Left lung (tissue), 10 donors: ENCODE data around the gene DRC7. TPM values are rescaled to one million over a fixed set of nuclear protein-coding genes. Genes with fewer than 3 reads are reported as not detected.

Source experiments
- ATAC-seq: fragments of 200-7000 bp; cut with Tn5 transposase; one replicate; pipeline ENCODE4 v1.9.1; 2020; ENCODE audit warnings: moderate library complexity
- DNase-seq, 4 donors: peaks; one replicate each; pipeline ENCODE4 v3.0.0-alpha.2; 2013 to 2020
- H3K27ac ChIP-seq, 2 donors: fragments of 200-600 bp; sonication (generic) in 1 of 2; one replicate each; pipeline versions ENCODE4 v1.5.0 to v1.8.0; 2020 to 2021
- H3K27me3 ChIP-seq, 2 donors: fragments of 200-600 bp; sonication (generic) in 1 of 2; one replicate each; pipeline versions ENCODE4 v1.5.0 to v1.8.0; 2020 to 2021
- H3K36me3 ChIP-seq, 2 donors: fragments of 200-600 bp; sonication (generic) in 1 of 2; one replicate each; pipeline versions ENCODE4 v1.5.0 to v1.8.0; 2020 to 2021
- H3K4me1 ChIP-seq, 2 donors: fragments of 200-600 bp; one replicate each; pipeline ENCODE4 v1.8.0; 2021
- H3K4me3 ChIP-seq, 2 donors: fragments of 200-600 bp; sonication (generic) in 1 of 2; one replicate each; pipeline versions ENCODE4 v1.5.0 to v1.8.0; 2020 to 2021; ENCODE audit warnings: mild to moderate bottlenecking in 1 of 2
- H3K9me3 ChIP-seq, 2 donors: fragments of 200-600 bp; sonication (generic) in 1 of 2; one replicate each; pipeline versions ENCODE4 v1.5.0 to v1.8.0; 2020 to 2021
- intact Hi-C, 2 donors: fragments of 100-400 bp; cut with DNase I; formaldehyde crosslinking; loops; one replicate each; pipeline versions ENCODE4 v1.11.2 to v1.14.2; 2022
- polyA plus RNA-seq, 6 donors: library from polyadenylated mRNA; unstranded; fragments of 120-200 nt; gene quantifications; one replicate each; pipeline ENCODE4 v1.2.1, GENCODE V29; 2013; ENCODE audit not compliant: insufficient read length in 6 of 6
- total RNA-seq, 2 donors: library from RNA; stranded (reverse); fragmentation: NEBNext Ultra II Directional; extraction: Animal tissue kit (Norgen Biotek cat#: 25700); gene quantifications; one replicate each; pipeline ENCODE4 v1.2.1, GENCODE V29; 2021
- TF ChIP-seq, protein P1 (sequence below), 2 donors: fragments of 200-600 bp; sonication (generic) in 1 of 2; IDR thresholded peaks; one replicate each; pipeline versions ENCODE4 v1.5.0 to v1.8.0; 2021; ENCODE audit warnings: antibody characterized with exemption in 2 of 2
- donor health status: DM: no; HTN: yes; CAD: no.
- donor health status: DM: no; HTN: no; CAD: no.

DRC7 gene
- total and polyA plus RNA-seq, 8 donors = 0.52 to 4.3 (median 2.4) TPM

- intact Hi-C loops = no loop called here
Measured at GRCh38 chr16:57734925-57735754, 40.5 kb downstream of the DRC7 start.

DNA sequence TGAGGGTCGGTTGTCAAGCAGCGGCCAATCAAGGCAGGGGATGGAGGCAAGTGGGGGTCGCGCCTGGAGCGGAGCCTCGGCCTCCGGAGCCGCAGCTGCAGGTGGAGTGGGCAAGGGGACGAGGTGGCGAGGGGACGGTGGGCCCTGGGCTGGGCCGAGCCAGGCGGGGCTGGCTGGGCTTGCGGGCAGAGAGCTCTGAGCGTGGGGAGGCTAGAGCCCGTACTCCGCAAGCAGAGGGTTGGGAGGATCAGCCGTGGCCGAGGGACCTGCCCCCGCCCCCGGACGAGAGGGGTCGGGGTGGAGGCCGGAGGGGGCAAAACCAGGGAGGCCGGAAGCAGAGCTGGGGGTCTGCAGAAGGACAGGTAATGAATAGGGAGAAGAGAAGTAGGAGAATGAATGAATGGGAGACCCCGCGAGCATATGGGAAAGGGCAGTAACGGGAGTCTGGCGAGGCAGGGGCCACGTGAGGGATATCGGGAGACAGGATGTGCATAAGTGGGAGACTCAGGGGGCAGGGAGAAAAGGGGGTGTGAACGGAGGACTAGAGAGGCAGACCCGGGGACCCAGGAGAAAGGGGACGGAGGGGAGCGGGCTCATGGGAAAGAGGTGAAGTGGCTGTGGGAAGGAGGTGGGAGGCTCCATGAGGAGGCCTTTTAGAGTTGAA is 41.3 kb downstream of the DRC7 start, which contains the start of gene KATNB1:
Gene KATNB1 (plus strand): TSS at position 16 of the 664 bp plus-strand sequence. CDS start 1,474 bp downstream, outside the sequence.
- intact Hi-C loops = no loop called here
- DNase-seq = peak in 1 of 4 donors; percentile 24
- H3K36me3 ChIP-seq = peaks cover 0 to 4% of the 10 kb centered on the region in 2 donors
- TF ChIP-seq, protein P1, sequence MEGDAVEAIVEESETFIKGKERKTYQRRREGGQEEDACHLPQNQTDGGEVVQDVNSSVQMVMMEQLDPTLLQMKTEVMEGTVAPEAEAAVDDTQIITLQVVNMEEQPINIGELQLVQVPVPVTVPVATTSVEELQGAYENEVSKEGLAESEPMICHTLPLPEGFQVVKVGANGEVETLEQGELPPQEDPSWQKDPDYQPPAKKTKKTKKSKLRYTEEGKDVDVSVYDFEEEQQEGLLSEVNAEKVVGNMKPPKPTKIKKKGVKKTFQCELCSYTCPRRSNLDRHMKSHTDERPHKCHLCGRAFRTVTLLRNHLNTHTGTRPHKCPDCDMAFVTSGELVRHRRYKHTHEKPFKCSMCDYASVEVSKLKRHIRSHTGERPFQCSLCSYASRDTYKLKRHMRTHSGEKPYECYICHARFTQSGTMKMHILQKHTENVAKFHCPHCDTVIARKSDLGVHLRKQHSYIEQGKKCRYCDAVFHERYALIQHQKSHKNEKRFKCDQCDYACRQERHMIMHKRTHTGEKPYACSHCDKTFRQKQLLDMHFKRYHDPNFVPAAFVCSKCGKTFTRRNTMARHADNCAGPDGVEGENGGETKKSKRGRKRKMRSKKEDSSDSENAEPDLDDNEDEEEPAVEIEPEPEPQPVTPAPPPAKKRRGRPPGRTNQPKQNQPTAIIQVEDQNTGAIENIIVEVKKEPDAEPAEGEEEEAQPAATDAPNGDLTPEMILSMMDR (IDR thresholded peaks at IDR 0.05) = no peak
- peak within 1 kb of the TSS; percentile 74 to 90 for H3K27ac ChIP-seq
- no peaks in the 10 kb centered on the region for H3K9me3 ChIP-seq
- peak; percentile 36 for ATAC-seq
- peak within 1 kb of the TSS; percentile 59 to 84 for H3K4me3 ChIP-seq
- peaks cover 10 to 29% of the 10 kb centered on the region in 2 donors for H3K4me1 ChIP-seq
- H3K27me3 ChIP-seq = no peaks in the 10 kb centered on the region

More at GRCh38 chr16:57734925-57735754, 40.5 kb downstream of the DRC7 start:
- ATAC-seq (peak; percentile 93), DNase-seq (peak; percentile 95 to 100 (median 98))
- Histone ChIP-seq H3K27me3 (no peaks in the 10 kb centered on the region), H3K4me3 (peak overlapping the region; percentile 59 to 84), H3K9me3 (no peaks in the 10 kb centered on the region), H3K36me3 (peaks cover 0 to 4% of the 10 kb centered on the region in 2 donors), H3K27ac (peak overlapping the region; percentile 74 to 90), H3K4me1 (peaks cover 10 to 29% of the 10 kb centered on the region in 2 donors)
- TF ChIP-seq, protein P1 (IDR thresholded peaks at IDR 0.05) = no peak

DNA sequence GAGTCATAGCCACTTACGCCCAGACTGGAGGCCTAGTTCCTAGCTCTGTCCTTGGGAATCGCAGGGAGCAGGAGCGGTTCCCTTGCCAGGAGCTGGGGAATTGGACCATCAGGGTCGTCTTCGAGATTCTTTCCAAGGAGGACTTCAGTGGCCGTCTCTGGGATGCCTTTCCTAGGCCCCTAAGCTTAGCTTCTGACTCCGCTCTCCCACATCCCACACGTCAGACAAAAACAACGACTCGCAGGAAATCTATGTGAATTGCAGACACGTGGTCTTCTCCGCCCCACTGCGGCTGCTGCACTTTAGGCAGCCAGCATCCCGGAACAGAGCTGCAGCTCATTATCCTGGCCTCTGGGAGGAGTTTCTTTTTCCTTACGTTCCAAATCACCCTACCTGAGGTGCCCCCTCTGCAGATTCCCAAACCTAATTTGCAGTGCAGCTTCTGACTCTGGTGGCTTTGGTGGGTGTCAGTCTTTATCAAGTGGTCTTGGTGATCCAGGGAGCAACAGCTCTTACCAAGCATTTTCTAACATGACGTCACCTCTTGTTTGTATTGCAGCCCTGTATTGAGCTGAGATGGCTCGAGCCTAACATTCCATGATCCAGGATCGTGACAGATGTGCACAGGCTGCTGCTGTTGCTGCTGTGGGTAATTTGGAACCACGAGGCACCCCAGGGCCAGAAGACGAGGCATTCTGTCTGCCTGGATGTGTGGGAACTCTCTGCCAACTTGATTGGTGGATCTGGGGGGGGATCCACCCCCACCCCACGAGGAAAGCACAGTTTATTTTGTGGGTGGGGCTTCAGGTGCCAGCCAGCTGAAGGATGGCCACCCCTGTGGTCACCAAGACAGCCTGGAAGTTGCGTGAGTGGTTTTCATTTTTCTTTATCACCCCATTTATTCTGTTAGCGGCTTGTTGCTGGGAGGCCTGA is 42.1 kb downstream of the DRC7 start:
- H3K27ac ChIP-seq = peak overlapping the region; percentile 55 to 88
- H3K9me3 ChIP-seq = no peaks in the 10 kb centered on the region
- ATAC-seq (peak; percentile 29), DNase-seq (peak; percentile 54 to 70 (median 62))
- H3K36me3 ChIP-seq = peaks cover 0 to 9% of the 10 kb centered on the region in 2 donors
- peaks cover 10 to 29% of the 10 kb centered on the region in 2 donors for H3K4me1 ChIP-seq
- intact Hi-C loops = no loop called here
- TF ChIP-seq, protein P1 (IDR thresholded peaks at IDR 0.05) = no peak
- no peaks in the 10 kb centered on the region for H3K27me3 ChIP-seq
- H3K4me3 ChIP-seq = peak overlapping the region; percentile 53 to 84

- H3K27me3 ChIP-seq = no peaks in the 10 kb centered on the region
- TF ChIP-seq, protein P1 (IDR thresholded peaks at IDR 0.05) = no peak
- intact Hi-C loops = no loop called here
Measured at GRCh38 chr16:57738844-57739243, 44.2 kb downstream of the DRC7 start.

More at GRCh38 chr16:57738844-57739243, 44.2 kb downstream of the DRC7 start:
- ATAC-seq (no peak), DNase-seq (peak in 1 of 4 donors; percentile 28)
- Histone ChIP-seq H3K36me3 (peaks cover 0 to 21% of the 10 kb centered on the region in 2 donors), H3K27ac (no peak overlapping the region), H3K4me3 (no peak overlapping the region), H3K9me3 (no peaks in the 10 kb centered on the region), H3K4me1 (peaks cover 10 to 29% of the 10 kb centered on the region in 2 donors)
